Body of pancreas (tissue), 4 donors: ENCODE results near the gene PANX1.

Experiments
- CTCF ChIP-seq, 7 experiments: fragments of 450-650 bp in 4 of 7; fragments of 200-600 bp in 3 of 7; sonication (generic) in 3 of 7; IDR thresholded peaks; one replicate each; pipeline ENCODE4 v1.5.1; 2016 to 2019; ENCODE audit warnings: antibody characterized with exemption in 7 of 7
- POLR2A ChIP-seq, 3 donors: fragments of 450-650 bp; IDR thresholded peaks; one replicate each; pipeline ENCODE4 v1.6.1; 2016; ENCODE audit warnings: antibody characterized with exemption in 3 of 3, mild to moderate bottlenecking in 2 of 3

DNA sequence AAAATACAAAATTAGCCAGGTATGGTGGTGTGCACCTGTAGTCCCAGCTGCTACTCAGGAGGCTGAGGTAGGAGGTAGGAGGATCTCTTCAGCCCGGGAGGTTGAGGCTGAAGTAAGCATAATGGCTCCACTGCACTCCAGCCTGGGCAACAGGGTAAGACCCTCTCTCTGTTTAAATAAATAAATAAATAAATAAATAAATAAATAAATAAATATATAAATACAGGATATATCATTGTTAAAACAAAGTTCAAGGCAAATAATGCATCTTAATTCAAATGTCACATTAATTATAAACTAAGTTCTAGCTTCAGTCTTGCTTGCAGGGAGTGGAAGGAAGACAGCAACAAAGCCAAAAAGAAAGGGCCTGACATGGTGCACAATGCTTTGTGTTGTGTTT, 44.5 kb upstream of the PANX1 start:
- TF ChIP-seq CTCF (IDR thresholded peaks at IDR 0.05) (no peak), POLR2A (IDR thresholded peaks at IDR 0.05) (no peak)
